ENCODE measurements around the gene SUGT1. TPM values are rescaled to one million over a fixed set of nuclear protein-coding genes. Genes with fewer than 3 reads are reported as not detected.

Gene SUGT1
- total and polyA plus RNA-seq, 11 donors, result 32.7 to 70.8 (median 47.4) TPM

- WGBS, 4 donors, result 94 to 97% (median 97%) methylated on average over 4 of the region's 4 CpGs
- no peak for ATAC-seq
- H3K36me3 ChIP-seq, result peaks cover 0 to 100% (median 59%) of the 10 kb centered on the region in 9 donors
Observed at GRCh38 chr13:52686376-52686775, 33.7 kb downstream of the SUGT1 start.

GRCh38 chr13:52695856-52696255 is 43.2 kb downstream of the SUGT1 start:
- TF ChIP-seq POLR2A (IDR thresholded peaks at IDR 0.05) (no peak), CTCF (IDR thresholded peaks at IDR 0.05) (no peak)
- ATAC-seq, result no peak
- H3K9me3 ChIP-seq, result no peaks in the 10 kb centered on the region
- DNase-seq, result no peak
- no peak overlapping the region for H3K27ac ChIP-seq
- intact Hi-C loops (cut with DNase I), result no loop called here
- 90 to 96% (median 93%) methylated on average over 3 of the region's 3 CpGs for WGBS, 4 donors
- H3K27me3 ChIP-seq, result no peaks in the 10 kb centered on the region
- H3K4me3 ChIP-seq, result no peak overlapping the region
- no peaks in the 10 kb centered on the region for H3K4me1 ChIP-seq
- H3K36me3 ChIP-seq, result peaks cover 0 to 45% (median 20%) of the 10 kb centered on the region in 9 donors

More at GRCh38 chr13:52686376-52686775, 33.7 kb downstream of the SUGT1 start:
- Histone ChIP-seq H3K9me3 (no peaks in the 10 kb centered on the region), H3K27me3 (no peaks in the 10 kb centered on the region), H3K4me1 (no peaks in the 10 kb centered on the region), H3K27ac (no peak overlapping the region), H3K4me3 (no peak overlapping the region)
- no peak for TF ChIP-seq CTCF (IDR thresholded peaks at IDR 0.05)
- TF ChIP-seq POLR2A (IDR thresholded peaks at IDR 0.05), result no peak
- no peak for DNase-seq
- intact Hi-C loops (cut with DNase I), result no loop called here

GRCh38 chr13:52696566-52696965 is 43.9 kb downstream of the SUGT1 start:
- ATAC-seq (no peak), DNase-seq (no peak)
- intact Hi-C loops (cut with DNase I), result no loop called here

More at GRCh38 chr13:52696566-52696965, 43.9 kb downstream of the SUGT1 start:
- H3K36me3 ChIP-seq, result peaks cover 0 to 38% (median 15%) of the 10 kb centered on the region in 9 donors
- H3K27ac ChIP-seq, result no peak overlapping the region
- no peaks in the 10 kb centered on the region for H3K4me1 ChIP-seq
- H3K27me3 ChIP-seq, result no peaks in the 10 kb centered on the region
- WGBS, 4 donors, result 86 to 96% (median 91%) methylated on average over 5 of the region's 5 CpGs
- TF ChIP-seq CTCF (IDR thresholded peaks at IDR 0.05), result no peak
- no peak for TF ChIP-seq POLR2A (IDR thresholded peaks at IDR 0.05)
- no peaks in the 10 kb centered on the region for H3K9me3 ChIP-seq
- H3K4me3 ChIP-seq, result no peak overlapping the region

Data from heart left ventricle (tissue), 16 donors.